Vagina (tissue), 2 donors: ENCODE results near the gene PRM1.

ENCODE experiments used
- CTCF ChIP-seq, 3 experiments: fragments of 450-650 bp in 2 of 3; fragments of 200-600 bp in 1 of 3; sonication (generic) in 1 of 3; IDR thresholded peaks; one replicate each; pipeline ENCODE4 v1.5.1; 2017 to 2019; ENCODE audit warnings: antibody characterized with exemption in 3 of 3, mild to moderate bottlenecking in 2 of 3, moderate library complexity in 2 of 3
- POLR2A ChIP-seq, 2 donors: fragments of 450-650 bp; IDR thresholded peaks; one replicate each; pipeline ENCODE4 v1.6.1; 2017; ENCODE audit warnings: antibody characterized with exemption in 2 of 2, mild to moderate bottlenecking in 2 of 2, moderate library complexity in 2 of 2
- POLR2AphosphoS5 ChIP-seq, 2 donors: sonication (generic); formaldehyde crosslinking; IDR thresholded peaks; one replicate each; pipeline ENCODE4 v1.9.0; 2017; ENCODE audit warnings: antibody characterized with exemption in 2 of 2, mild to moderate bottlenecking in 2 of 2, low read depth in 1 of 2; ENCODE audit not compliant: insufficient read depth in 1 of 2

- no peak for TF ChIP-seq POLR2A (IDR thresholded peaks at IDR 0.05)
- no peak for TF ChIP-seq CTCF (IDR thresholded peaks at IDR 0.05)
- no peak for TF ChIP-seq POLR2AphosphoS5 (IDR thresholded peaks at IDR 0.05; ENCODE audit: insufficient read depth in 1 of 2, low read depth in 1 of 2)
Measured at GRCh38 chr16:11329071-11329491, 48.0 kb upstream of the PRM1 start.
